SW 1271 (cell line): ENCODE measurements around the gene CA11.
"Not testable (repeated sequence)": the region's sequence is repeated elsewhere in the genome, so short reads cannot be mapped to it uniquely, and the experiment has no call there.

Source experiments
- DNase-seq, 2 experiments: peaks; one replicate each; lab custom pipeline; 2025; lab: John Stamatoyannopoulos, UW

The CA11 gene

GRCh38 chr19:48641850-48642249 is 4.1 kb downstream of the CA11 start:
- no peak for DNase-seq

- no peak for DNase-seq
Observed at GRCh38 chr19:48639483-48640375, 6.3 kb downstream of the CA11 start.

GRCh38 chr19:48638831-48639381 is 7.1 kb downstream of the CA11 start:
- no peak for DNase-seq

- DNase-seq: peak; percentile 51 to 86
Observed at GRCh38 chr19:48637948-48638830, 7.8 kb downstream of the CA11 start.

- peak; percentile 88 to 95 for DNase-seq
Observed at GRCh38 chr19:48637449-48637947, 8.5 kb downstream of the CA11 start.

GRCh38 chr19:48636859-48637448 is 9.0 kb downstream of the CA11 start, which contains the start of gene DBP:
DBP (minus strand) TSS chr19:48637379; CDS start chr19:48636994, 385 bp downstream.
- DNase-seq: no peak

- no peak for DNase-seq
Observed at GRCh38 chr19:48635966-48636858, 9.8 kb downstream of the CA11 start.

- DNase-seq: peak in 1 of 2 experiments; percentile 42
Observed at GRCh38 chr19:48635263-48635965, 10.6 kb downstream of the CA11 start.

GRCh38 chr19:48634424-48635262 is 11.3 kb downstream of the CA11 start:
- DNase-seq: peak; percentile 82 to 92

- no peak for DNase-seq
Observed at GRCh38 chr19:48634036-48634342, 12.0 kb downstream of the CA11 start.

GRCh38 chr19:48633148-48634035 is 12.6 kb downstream of the CA11 start:
- DNase-seq: no peak

- DNase-seq: no peak
Observed at GRCh38 chr19:48632692-48633147, 13.3 kb downstream of the CA11 start.

GRCh38 chr19:48632286-48632685 is 13.7 kb downstream of the CA11 start:
- not testable (repeated sequence) for DNase-seq

GRCh38 chr19:48631225-48631624 is 14.8 kb downstream of the CA11 start:
- no peak for DNase-seq

- no peak for DNase-seq
Observed at GRCh38 chr19:48630296-48631063, 15.5 kb downstream of the CA11 start.

GRCh38 chr19:48629599-48630295 is 16.2 kb downstream of the CA11 start:
- no peak for DNase-seq

GRCh38 chr19:48629297-48629598 is 16.7 kb downstream of the CA11 start:
- DNase-seq: no peak
